ENCODE data around the gene MSANTD3.

GRCh38 chr9:100485196-100485595 lies 58.3 kb downstream of the MSANTD3 start:
- TF ChIP-seq, protein P1, sequence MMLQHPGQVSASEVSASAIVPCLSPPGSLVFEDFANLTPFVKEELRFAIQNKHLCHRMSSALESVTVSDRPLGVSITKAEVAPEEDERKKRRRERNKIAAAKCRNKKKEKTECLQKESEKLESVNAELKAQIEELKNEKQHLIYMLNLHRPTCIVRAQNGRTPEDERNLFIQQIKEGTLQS (IDR thresholded peaks at IDR 0.05), result no peak
- TF ChIP-seq CTCF (IDR thresholded peaks at IDR 0.05; ENCODE audit: low read depth, low read length, missing input control) (no peak), JUND (IDR thresholded peaks at IDR 0.05) (no peak), FOXA1 (IDR thresholded peaks at IDR 0.05) (no peak), RAD21 (IDR thresholded peaks at IDR 0.05) (no peak), MAX (IDR thresholded peaks at IDR 0.05) (no peak), YY1 (IDR thresholded peaks at IDR 0.05) (no peak), NR2F2 (IDR thresholded peaks at IDR 0.05) (no peak), GABPA (IDR thresholded peaks at IDR 0.05 in 1 of 2, conservative IDR thresholded peaks at IDR 0.05 in 1 of 2) (no peak)
- TF ChIP-seq, protein P2, sequence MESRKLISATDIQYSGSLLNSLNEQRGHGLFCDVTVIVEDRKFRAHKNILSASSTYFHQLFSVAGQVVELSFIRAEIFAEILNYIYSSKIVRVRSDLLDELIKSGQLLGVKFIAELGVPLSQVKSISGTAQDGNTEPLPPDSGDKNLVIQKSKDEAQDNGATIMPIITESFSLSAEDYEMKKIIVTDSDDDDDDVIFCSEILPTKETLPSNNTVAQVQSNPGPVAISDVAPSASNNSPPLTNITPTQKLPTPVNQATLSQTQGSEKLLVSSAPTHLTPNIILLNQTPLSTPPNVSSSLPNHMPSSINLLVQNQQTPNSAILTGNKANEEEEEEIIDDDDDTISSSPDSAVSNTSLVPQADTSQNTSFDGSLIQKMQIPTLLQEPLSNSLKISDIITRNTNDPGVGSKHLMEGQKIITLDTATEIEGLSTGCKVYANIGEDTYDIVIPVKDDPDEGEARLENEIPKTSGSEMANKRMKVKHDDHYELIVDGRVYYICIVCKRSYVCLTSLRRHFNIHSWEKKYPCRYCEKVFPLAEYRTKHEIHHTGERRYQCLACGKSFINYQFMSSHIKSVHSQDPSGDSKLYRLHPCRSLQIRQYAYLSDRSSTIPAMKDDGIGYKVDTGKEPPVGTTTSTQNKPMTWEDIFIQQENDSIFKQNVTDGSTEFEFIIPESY (IDR thresholded peaks at IDR 0.05), result no peak
